Measurements from ENCODE around the gene ZNF784. TPM values are rescaled to one million over a fixed set of nuclear protein-coding genes. Genes with fewer than 3 reads are reported as not detected.

ZNF784 gene
- total and polyA plus RNA-seq, 2 of the 13 experiments (the other 11 are each of a cell fraction or from before 2014, with no cell fraction given), result 4.1 to 4.2 TPM

- TF ChIP-seq CREBL2 (CRISPR knock-in tag; IDR thresholded peaks at IDR 0.05; ENCODE audit: borderline replicate concordance) (no peak), POLR2AphosphoS5 (IDR thresholded peaks at IDR 0.05; ENCODE audit: low read depth, low read length) (peak; percentile 50), MLLT10 (CRISPR knock-in tag; IDR thresholded peaks at IDR 0.05) (no peak), CSRNP1 (CRISPR knock-in tag; IDR thresholded peaks at IDR 0.05) (peak; percentile 38; the same call in 1 of the 2 replicates), ZNF550 (CRISPR knock-in tag; IDR thresholded peaks at IDR 0.05; ENCODE audit: borderline replicate concordance) (no peak), MTF1 (CRISPR knock-in tag; IDR thresholded peaks at IDR 0.05) (no peak), MIXL1 (CRISPR knock-in tag; IDR thresholded peaks at IDR 0.05) (peak; percentile 30; the same call in 1 of the 2 replicates), FUBP1 (CRISPR knock-in tag; IDR thresholded peaks at IDR 0.05; ENCODE audit: borderline replicate concordance) (no peak), MTERF4 (CRISPR knock-in tag; IDR thresholded peaks at IDR 0.05) (peak; percentile 53; the same call in 1 of the 2 replicates), SAP130 (CRISPR knock-in tag; IDR thresholded peaks at IDR 0.05; ENCODE audit: low read depth) (peak; percentile 89), NCOA1 (CRISPR knock-in tag; IDR thresholded peaks at IDR 0.05) (0 out of 2 replicates have a peak, but pooled peaks have one; percentile 67), SMARCE1 (IDR thresholded peaks at IDR 0.05; ENCODE audit: borderline replicate concordance) (no peak), GTF3A (CRISPR knock-in tag; conservative IDR thresholded peaks at IDR 0.05) (0 out of 2 replicates have a peak, but pooled peaks have one; percentile 51), ZSCAN22 (CRISPR knock-in tag; IDR thresholded peaks at IDR 0.05) (no peak; the same call in 1 of the 2 replicates), GATA4 (IDR thresholded peaks at IDR 0.05; ENCODE audit: borderline replicate concordance, low read depth) (peak; percentile 33; the same call in 1 of the 2 replicates), MBNL3 (CRISPR knock-in tag; conservative IDR thresholded peaks at IDR 0.05) (no peak), ZNF780A (CRISPR knock-in tag; IDR thresholded peaks at IDR 0.05) (no peak), ATF3 (CRISPR knock-in tag; IDR thresholded peaks at IDR 0.05) (no peak), HIC2 (CRISPR knock-in tag; IDR thresholded peaks at IDR 0.05; ENCODE audit: low read depth) (peak; percentile 63; the same call in 1 of the 2 replicates), ZNF574 (CRISPR knock-in tag; IDR thresholded peaks at IDR 0.05) (peak; percentile 99)
Measured at GRCh38 chr19:55653651-55654322, 29.4 kb upstream of the ZNF784 start (continued).

Data from HepG2 (cell line).